Brain microvascular endothelial cell (primary cell): ENCODE data around the gene MLLT10.
A peak's percentile ranks its signal among the peaks of the same experiment; 100 is the strongest.

ENCODE experiments used
- DNase-seq: peaks from one replicate; pipeline ENCODE4 v3.0.0-alpha.2; 2020
- H3K27ac ChIP-seq: fragments of 250-450 bp; sonication (Bioruptor Pico); 2 replicates; pipeline ENCODE4 v1.5.1; 2020; ENCODE audit warnings: mild to moderate bottlenecking, moderate library complexity
- H3K27me3 ChIP-seq: fragments of 250-450 bp; sonication (Bioruptor Pico); replicated peaks from 2 replicates; pipeline ENCODE4 v1.5.1; 2020; ENCODE audit warnings: mild to moderate bottlenecking
- H3K36me3 ChIP-seq: fragments of 250-450 bp; sonication (Bioruptor Pico); replicated peaks from 2 replicates; pipeline ENCODE4 v1.5.1; 2020; ENCODE audit warnings: mild to moderate bottlenecking
- H3K4me3 ChIP-seq: 2 replicates; pipeline ENCODE4 v1.5.1; 2011; ENCODE audit warnings: low read depth, mild to moderate bottlenecking, control low read depth, low read length, moderate library complexity
- CTCF ChIP-seq: IDR thresholded peaks from 2 replicates; pipeline ENCODE4 v1.5.1; 2011; ENCODE audit warnings: low read depth, mild to moderate bottlenecking, moderate library complexity, low read length, control low read depth, inconsistent platforms; ENCODE audit errors: missing control alignments
- in situ Hi-C: cut with HindIII; loops from 2 replicates; pipeline ENCODE4 v1.10.0; 2017; ENCODE audit warnings: low sequenced_read_pairs, low pct_ligation_motif_present

Gene MLLT10

GRCh38 chr10:21673668-21674067 lies 139.6 kb downstream of the MLLT10 start:
- TF ChIP-seq CTCF, result no peak
- H3K27me3 ChIP-seq, result no peaks in the 10 kb centered on the region
- DNase-seq, result no peak
- no peak overlapping the region for H3K4me3 ChIP-seq
- peaks cover 5% of the 10 kb centered on the region for H3K36me3 ChIP-seq
- in situ Hi-C loops, result no loop called here
- H3K27ac ChIP-seq, result no peak overlapping the region

DNA sequence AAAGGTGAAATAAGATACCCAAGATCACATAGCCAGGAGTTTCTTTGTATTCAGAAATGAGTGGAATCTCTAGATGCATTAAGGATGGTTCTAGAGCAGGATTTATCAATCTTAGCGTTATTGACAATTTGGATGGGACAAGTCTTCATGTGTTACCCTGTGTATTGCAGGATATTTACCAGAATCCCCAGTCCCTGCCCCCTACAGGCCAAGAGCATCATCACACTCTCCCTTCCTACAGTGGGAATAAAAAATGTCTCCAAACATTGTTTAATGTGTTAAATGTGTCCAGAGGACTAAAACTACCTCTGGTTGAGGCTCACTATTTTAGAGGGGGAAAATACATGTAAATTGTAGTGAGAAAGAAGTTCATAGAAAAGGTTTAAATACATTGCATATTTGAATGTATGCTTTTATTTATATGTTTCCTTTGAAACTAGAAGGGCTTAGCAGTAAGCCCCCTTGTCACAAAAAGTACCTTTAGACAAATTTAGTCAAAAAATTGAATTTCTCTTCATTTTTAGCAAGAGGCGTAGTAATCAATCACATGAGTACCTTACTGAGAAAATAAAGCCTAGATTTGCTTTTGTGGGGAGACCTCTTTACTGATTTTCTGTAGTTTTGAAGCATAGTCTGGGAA lies 141.2 kb downstream of the MLLT10 start:
- peak; percentile 14 for DNase-seq
- Histone ChIP-seq H3K27me3 (no peaks in the 10 kb centered on the region), H3K36me3 (peaks cover 5% of the 10 kb centered on the region), H3K4me3 (no peak overlapping the region), H3K27ac (no peak overlapping the region)
- peak; percentile 88 for TF ChIP-seq CTCF
- in situ Hi-C loops, result no loop called here

GRCh38 chr10:21677551-21677950 lies 143.5 kb downstream of the MLLT10 start:
- in situ Hi-C loops, result no loop called here

GRCh38 chr10:21681156-21681555 lies 147.1 kb downstream of the MLLT10 start:
- TF ChIP-seq CTCF, result no peak
- Histone ChIP-seq H3K27me3 (no peaks in the 10 kb centered on the region), H3K27ac (no peak overlapping the region), H3K36me3 (no peaks in the 10 kb centered on the region), H3K4me3 (no peak overlapping the region)
- in situ Hi-C loops, result no loop called here
- DNase-seq, result no peak

More at GRCh38 chr10:21677551-21677950, 143.5 kb downstream of the MLLT10 start:
- Histone ChIP-seq H3K27ac (no peak overlapping the region), H3K27me3 (no peaks in the 10 kb centered on the region), H3K4me3 (no peak overlapping the region), H3K36me3 (peaks cover 5% of the 10 kb centered on the region)
- no peak for DNase-seq
- TF ChIP-seq CTCF, result no peak

DNA sequence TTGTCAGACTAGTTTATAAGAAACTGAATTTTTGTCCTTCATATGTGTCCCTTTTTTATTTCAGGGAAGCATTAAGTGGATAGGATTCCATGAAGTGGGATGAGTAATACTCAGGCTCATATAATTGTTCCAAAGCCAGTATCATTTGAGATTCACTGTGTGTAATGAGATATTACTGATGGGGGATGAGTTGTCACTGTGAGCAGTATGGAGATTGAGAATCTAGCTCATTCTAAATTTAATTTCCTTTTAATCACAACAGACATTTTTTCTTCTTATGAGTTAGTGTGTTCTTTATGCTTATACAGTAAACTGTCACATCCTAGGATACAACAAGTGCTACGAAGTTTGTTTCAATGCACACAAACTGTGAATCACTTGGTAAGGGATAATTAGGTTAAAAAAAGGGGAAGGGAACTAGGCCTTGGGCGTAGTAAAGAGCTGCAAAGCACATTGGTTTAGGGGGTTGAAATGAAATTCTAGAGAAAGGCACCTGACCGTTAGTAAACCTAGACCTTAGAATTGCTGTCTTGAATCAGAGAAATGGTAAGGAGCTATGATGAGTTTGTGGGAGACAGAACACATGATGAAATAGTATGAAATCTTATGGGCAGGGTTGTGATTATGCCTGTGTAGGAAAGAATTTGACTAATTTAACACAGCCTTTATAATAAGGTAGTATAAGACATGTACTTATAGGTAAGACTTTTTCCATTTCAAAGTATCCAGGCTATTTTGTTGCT lies 153.4 kb downstream of the MLLT10 start:
- Histone ChIP-seq H3K27ac (no peak overlapping the region), H3K27me3 (no peaks in the 10 kb centered on the region), H3K36me3 (no peaks in the 10 kb centered on the region), H3K4me3 (no peak overlapping the region)
- DNase-seq, result no peak
- TF ChIP-seq CTCF, result no peak
- in situ Hi-C loops, result no loop called here
